K562 (cell line): Measurements from ENCODE around the gene HOXB7. TPM values are rescaled to one million over a fixed set of nuclear protein-coding genes. Genes with fewer than 3 reads are reported as not detected.

Experiments used
- ATF1 ChIP-seq, 2 experiments: fragments of 450-650 bp in 1 of 2; IDR thresholded peaks; 2 replicates each; pipeline ENCODE4 v1.6.1; 2016; ENCODE audit warnings: missing compliant biosample characterization in 1 of 2, missing genetic modification characterization in 1 of 2
- CAMTA2 ChIP-seq: fragments of 250-450 bp; sonication (Bioruptor Pico); conservative IDR thresholded peaks from 2 replicates; pipeline ENCODE4 v1.5.1; 2022
- CBFA2T2 ChIP-seq: fragments of 450-650 bp; conservative IDR thresholded peaks from 2 replicates; pipeline ENCODE4 v1.6.1; 2017; ENCODE audit warnings: mild to moderate bottlenecking
- CTBP1 ChIP-seq: fragments of 450-650 bp; IDR thresholded peaks from 2 replicates; pipeline ENCODE4 v1.6.1; 2016; ENCODE audit warnings: borderline replicate concordance
- GATAD2B ChIP-seq: fragments of 450-650 bp; IDR thresholded peaks from 2 replicates; pipeline ENCODE4 v1.6.1; 2017; ENCODE audit warnings: mild to moderate bottlenecking, borderline replicate concordance
- HCFC1 ChIP-seq: IDR thresholded peaks from 2 replicates; pipeline ENCODE4 v1.6.1; 2012; ENCODE audit warnings: low read depth, low read length, improper control_type of control experiment
- KAT7 ChIP-seq: sonication (generic); formaldehyde crosslinking; IDR thresholded peaks from 2 replicates; pipeline ENCODE4 v1.8.0; 2022; ENCODE audit warnings: missing genetic modification reagents, mild to moderate bottlenecking, borderline replicate concordance
- KLF10 ChIP-seq: fragments of 250-450 bp; sonication (Bioruptor Pico); IDR thresholded peaks from 2 replicates; pipeline ENCODE4 v1.6.1; 2021; ENCODE audit warnings: matching md5 sums
- KLF16 ChIP-seq: IDR thresholded peaks from 2 replicates; pipeline ENCODE4 v1.6.1; 2016; ENCODE audit warnings: antibody characterized with exemption
- MAZ ChIP-seq, 2 experiments: fragments of 450-650 bp in 1 of 2; sonication (generic) in 1 of 2; formaldehyde crosslinking; IDR thresholded peaks in 1 of 2; conservative IDR thresholded peaks in 1 of 2; 2 replicates each; pipeline versions ENCODE4 v1.4.0 to v1.5.0; 2020; ENCODE audit warnings: mild to moderate bottlenecking in 1 of 2, missing genetic modification reagents in 1 of 2
- NELFE ChIP-seq: IDR thresholded peaks from 2 replicates; pipeline ENCODE4 v1.6.1; 2011; ENCODE audit warnings: mild to moderate bottlenecking; ENCODE audit not compliant: insufficient read depth, insufficient read length
- PTRF ChIP-seq: fragments of 450-650 bp; IDR thresholded peaks from 2 replicates; pipeline ENCODE4 v1.6.1; 2016; ENCODE audit warnings: mild to moderate bottlenecking, missing genetic modification characterization, missing compliant biosample characterization
- SMAD4 ChIP-seq: fragments of 250-450 bp; sonication (Bioruptor Pico); conservative IDR thresholded peaks from 2 replicates; pipeline ENCODE4 v1.8.0; 2021; ENCODE audit warnings: inconsistent platforms, mild to moderate bottlenecking, moderate library complexity
- STAG1 ChIP-seq: sonication (generic); formaldehyde crosslinking; IDR thresholded peaks from 2 replicates; pipeline ENCODE4 v1.5.0; 2020; ENCODE audit warnings: missing genetic modification reagents, borderline replicate concordance
- TBL1XR1 ChIP-seq, 2 experiments: IDR thresholded peaks; 2 replicates each; pipeline ENCODE4 v1.6.1; 2012; ENCODE audit warnings: improper control_type of control experiment in 2 of 2, low read length in 2 of 2, mild to moderate bottlenecking in 1 of 2
- polyA plus RNA-seq, 8 experiments: library from polyadenylated mRNA; depleted of rRNA in 4 of 8; stranded (reverse) in 5 of 8; unstranded in 3 of 8; fragments of >200 nt; fragmentation: Nextera tagmentation in 2 of 8; fragmentation: Illumina TruSeq in 1 of 8; extraction: Ambion mirVana in 2 of 8; extraction: Trizol in 1 of 8; gene quantifications; 2 replicates each; pipeline versions ENCODE4 v1.2.1 to v1.2.3, GENCODE V29; 2011 to 2014; ENCODE audit warnings: inconsistent platforms in 1 of 8, missing spikeins in 1 of 8
- total RNA-seq, 7 experiments: library from RNA; depleted of rRNA in 6 of 7; stranded (reverse); fragments of >200 nt in 6 of 7; fragmentation: Illumina TruSeq in 2 of 7; extraction: Trizol in 2 of 7; gene quantifications; 2 replicates each; pipeline versions ENCODE4 v1.2.1 to v1.2.3, GENCODE V29; 2011 to 2021; ENCODE audit warnings: low replicate concordance in 1 of 7
- TF ChIP-seq, protein P1 (sequence below): fragments of 450-650 bp; IDR thresholded peaks from 2 replicates; pipeline ENCODE4 v1.7.1; 2018; ENCODE audit warnings: mild to moderate bottlenecking, low read depth; ENCODE audit not compliant: partially characterized antibody
- TF ChIP-seq, protein P2 (sequence below): fragments of 450-650 bp; conservative IDR thresholded peaks from 2 replicates; pipeline ENCODE4 v1.6.1; 2016; ENCODE audit warnings: missing genetic modification characterization, low read depth, mild to moderate bottlenecking, control low read depth, missing compliant biosample characterization
- TF ChIP-seq, protein P3 (sequence below): fragments of 250-450 bp; sonication (Bioruptor Pico); IDR thresholded peaks from 2 replicates; pipeline ENCODE4 v1.4.0; 2020; ENCODE audit warnings: mild to moderate bottlenecking
- TF ChIP-seq, protein P4 (sequence below): IDR thresholded peaks from 3 replicates; pipeline ENCODE4 v1.6.1; 2011; ENCODE audit warnings: borderline replicate concordance, mild to moderate bottlenecking; ENCODE audit not compliant: insufficient read length, insufficient read depth
- TF ChIP-seq, protein P5 (sequence below): sonication (generic); formaldehyde crosslinking; IDR thresholded peaks from 2 replicates; pipeline ENCODE4 v1.8.0; 2022; ENCODE audit warnings: missing genetic modification reagents, mild to moderate bottlenecking, moderate library complexity, borderline replicate concordance

HOXB7 gene
- total and polyA plus RNA-seq, 9 of the 15 experiments (the other 6 are each of a cell fraction or from before 2014, with no cell fraction given): 5.5 to 16.7 (median 8.3) TPM

DNA sequence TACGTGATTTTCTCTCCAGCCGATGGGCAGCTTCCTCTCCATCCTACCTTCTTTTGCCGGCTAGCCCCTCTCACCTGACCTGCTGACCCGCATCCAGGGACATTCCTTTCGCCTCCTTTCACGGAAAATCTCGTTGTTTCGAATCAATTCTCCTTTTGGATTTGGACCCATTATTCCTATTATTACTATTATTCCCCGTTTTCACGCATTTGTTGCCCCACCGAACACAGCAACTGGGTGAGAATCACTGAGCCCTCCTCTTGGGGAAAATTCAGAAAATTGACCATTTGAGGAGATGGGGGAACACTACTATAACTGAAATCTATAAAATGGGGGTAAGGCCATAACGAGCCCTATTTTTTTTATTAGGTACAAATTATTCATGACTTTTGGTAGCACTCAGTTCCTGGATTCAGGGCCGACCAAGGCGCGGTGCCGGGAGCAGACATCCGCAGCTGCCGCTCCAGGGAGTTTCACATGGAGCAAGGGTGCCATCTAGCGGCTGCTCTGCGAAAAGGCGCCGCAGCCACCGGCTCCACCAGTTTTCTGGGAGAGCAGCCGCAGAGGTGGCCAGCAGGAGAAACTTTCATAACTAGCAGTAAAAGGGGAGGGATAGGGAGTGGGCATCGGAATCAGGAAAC, 7.6 kb upstream of the HOXB7 start (continued):
- TF ChIP-seq, protein P1, sequence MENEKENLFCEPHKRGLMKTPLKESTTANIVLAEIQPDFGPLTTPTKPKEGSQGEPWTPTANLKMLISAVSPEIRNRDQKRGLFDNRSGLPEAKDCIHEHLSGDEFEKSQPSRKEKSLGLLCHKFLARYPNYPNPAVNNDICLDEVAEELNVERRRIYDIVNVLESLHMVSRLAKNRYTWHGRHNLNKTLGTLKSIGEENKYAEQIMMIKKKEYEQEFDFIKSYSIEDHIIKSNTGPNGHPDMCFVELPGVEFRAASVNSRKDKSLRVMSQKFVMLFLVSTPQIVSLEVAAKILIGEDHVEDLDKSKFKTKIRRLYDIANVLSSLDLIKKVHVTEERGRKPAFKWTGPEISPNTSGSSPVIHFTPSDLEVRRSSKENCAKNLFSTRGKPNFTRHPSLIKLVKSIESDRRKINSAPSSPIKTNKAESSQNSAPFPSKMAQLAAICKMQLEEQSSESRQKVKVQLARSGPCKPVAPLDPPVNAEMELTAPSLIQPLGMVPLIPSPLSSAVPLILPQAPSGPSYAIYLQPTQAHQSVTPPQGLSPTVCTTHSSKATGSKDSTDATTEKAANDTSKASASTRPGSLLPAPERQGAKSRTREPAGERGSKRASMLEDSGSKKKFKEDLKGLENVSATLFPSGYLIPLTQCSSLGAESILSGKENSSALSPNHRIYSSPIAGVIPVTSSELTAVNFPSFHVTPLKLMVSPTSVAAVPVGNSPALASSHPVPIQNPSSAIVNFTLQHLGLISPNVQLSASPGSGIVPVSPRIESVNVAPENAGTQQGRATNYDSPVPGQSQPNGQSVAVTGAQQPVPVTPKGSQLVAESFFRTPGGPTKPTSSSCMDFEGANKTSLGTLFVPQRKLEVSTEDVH: no peak
- TF ChIP-seq KLF16: 0 out of 2 replicates have a peak, but pooled peaks have one; percentile 25
- TF ChIP-seq ATF1 (CRISPR knock-in tag; IDR thresholded peaks at IDR 0.05): no peak
- TF ChIP-seq ATF1 (tag; IDR thresholded peaks at IDR 0.05): no peak
- peak; percentile 88 for TF ChIP-seq STAG1 (CRISPR knock-in tag)
- TF ChIP-seq NELFE: no peak
- peak; percentile 61; the same call in 1 of the 2 replicates for TF ChIP-seq KAT7
- TF ChIP-seq TBL1XR1 (IDR thresholded peaks at IDR 0.05; ENCODE audit: low read length in 2 of 2): no peak
- no peak for TF ChIP-seq SMAD4
- peak in 1 of 2 experiments; percentile 65; a peak in 2 of 4 replicates for TF ChIP-seq MAZ (CRISPR knock-in tag; conservative IDR thresholded peaks at IDR 0.05 in 1 of 2, IDR thresholded peaks at IDR 0.05 in 1 of 2)
- no peak for TF ChIP-seq CAMTA2 (CRISPR knock-in tag)
- TF ChIP-seq, protein P2, sequence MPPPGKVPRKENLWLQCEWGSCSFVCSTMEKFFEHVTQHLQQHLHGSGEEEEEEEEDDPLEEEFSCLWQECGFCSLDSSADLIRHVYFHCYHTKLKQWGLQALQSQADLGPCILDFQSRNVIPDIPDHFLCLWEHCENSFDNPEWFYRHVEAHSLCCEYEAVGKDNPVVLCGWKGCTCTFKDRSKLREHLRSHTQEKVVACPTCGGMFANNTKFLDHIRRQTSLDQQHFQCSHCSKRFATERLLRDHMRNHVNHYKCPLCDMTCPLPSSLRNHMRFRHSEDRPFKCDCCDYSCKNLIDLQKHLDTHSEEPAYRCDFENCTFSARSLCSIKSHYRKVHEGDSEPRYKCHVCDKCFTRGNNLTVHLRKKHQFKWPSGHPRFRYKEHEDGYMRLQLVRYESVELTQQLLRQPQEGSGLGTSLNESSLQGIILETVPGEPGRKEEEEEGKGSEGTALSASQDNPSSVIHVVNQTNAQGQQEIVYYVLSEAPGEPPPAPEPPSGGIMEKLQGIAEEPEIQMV (tag): no peak
- peak; percentile 31 for TF ChIP-seq GATAD2B
- TF ChIP-seq CBFA2T2: no peak
- TF ChIP-seq HCFC1: 0 out of 2 replicates have a peak, but pooled peaks have one; percentile 4
- no peak for TF ChIP-seq PTRF (tag)
- TF ChIP-seq, protein P3, sequence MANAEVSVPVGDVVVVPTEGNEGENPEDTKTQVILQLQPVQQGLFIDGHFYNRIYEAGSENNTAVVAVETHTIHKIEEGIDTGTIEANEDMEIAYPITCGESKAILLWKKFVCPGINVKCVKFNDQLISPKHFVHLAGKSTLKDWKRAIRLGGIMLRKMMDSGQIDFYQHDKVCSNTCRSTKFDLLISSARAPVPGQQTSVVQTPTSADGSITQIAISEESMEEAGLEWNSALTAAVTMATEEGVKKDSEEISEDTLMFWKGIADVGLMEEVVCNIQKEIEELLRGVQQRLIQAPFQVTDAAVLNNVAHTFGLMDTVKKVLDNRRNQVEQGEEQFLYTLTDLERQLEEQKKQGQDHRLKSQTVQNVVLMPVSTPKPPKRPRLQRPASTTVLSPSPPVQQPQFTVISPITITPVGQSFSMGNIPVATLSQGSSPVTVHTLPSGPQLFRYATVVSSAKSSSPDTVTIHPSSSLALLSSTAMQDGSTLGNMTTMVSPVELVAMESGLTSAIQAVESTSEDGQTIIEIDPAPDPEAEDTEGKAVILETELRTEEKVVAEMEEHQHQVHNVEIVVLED (CRISPR knock-in tag): no peak
- peak; percentile 55; the same call in 1 of the 2 replicates for TF ChIP-seq CTBP1
- TF ChIP-seq, protein P4, sequence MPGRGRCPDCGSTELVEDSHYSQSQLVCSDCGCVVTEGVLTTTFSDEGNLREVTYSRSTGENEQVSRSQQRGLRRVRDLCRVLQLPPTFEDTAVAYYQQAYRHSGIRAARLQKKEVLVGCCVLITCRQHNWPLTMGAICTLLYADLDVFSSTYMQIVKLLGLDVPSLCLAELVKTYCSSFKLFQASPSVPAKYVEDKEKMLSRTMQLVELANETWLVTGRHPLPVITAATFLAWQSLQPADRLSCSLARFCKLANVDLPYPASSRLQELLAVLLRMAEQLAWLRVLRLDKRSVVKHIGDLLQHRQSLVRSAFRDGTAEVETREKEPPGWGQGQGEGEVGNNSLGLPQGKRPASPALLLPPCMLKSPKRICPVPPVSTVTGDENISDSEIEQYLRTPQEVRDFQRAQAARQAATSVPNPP: no peak
- TF ChIP-seq, protein P5, sequence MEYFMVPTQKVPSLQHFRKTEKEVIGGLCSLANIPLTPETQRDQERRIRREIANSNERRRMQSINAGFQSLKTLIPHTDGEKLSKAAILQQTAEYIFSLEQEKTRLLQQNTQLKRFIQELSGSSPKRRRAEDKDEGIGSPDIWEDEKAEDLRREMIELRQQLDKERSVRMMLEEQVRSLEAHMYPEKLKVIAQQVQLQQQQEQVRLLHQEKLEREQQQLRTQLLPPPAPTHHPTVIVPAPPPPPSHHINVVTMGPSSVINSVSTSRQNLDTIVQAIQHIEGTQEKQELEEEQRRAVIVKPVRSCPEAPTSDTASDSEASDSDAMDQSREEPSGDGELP: peak; percentile 79
- TF ChIP-seq KLF10 (CRISPR knock-in tag): no peak
